GM12878 (cell line): Measurements from ENCODE around the gene PRIMPOL. TPM values are rescaled to one million over a fixed set of nuclear protein-coding genes. Genes with fewer than 3 reads are reported as not detected.

Experiments used
- ATAC-seq: fragments of 200-7000 bp; cut with Tn5 transposase; 3 replicates; pipeline ENCODE4 v1.9.1; 2020; ENCODE audit warnings: mild to moderate bottlenecking, moderate library complexity
- BruUV-seq: library from RNA; stranded (reverse); fragments of 400-500 nt; replicated peaks from 2 replicates; lab custom pipeline; 2021; lab: Mats Ljungman, UMichigan
- CTCF ChIA-PET: fragments of 300-600 bp; sonication (Branson Sonifier 250); formaldehyde crosslinking; extraction: SDS; loops from one replicate; lab custom pipeline; 2021; ENCODE audit warnings: inconsistent platforms; lab: Yijun Ruan, JAX
- POLR2A ChIA-PET: fragments of 350-600 bp; formaldehyde crosslinking; extraction: SDS; loops from one replicate; lab custom pipeline; 2021; ENCODE audit warnings: inconsistent platforms; lab: Charles Lee
- RAD21 ChIA-PET: fragments of 300-600 bp; sonication (Branson Sonifier 250); formaldehyde crosslinking; loops from one replicate; lab custom pipeline; 2023; ENCODE audit warnings: antibody characterized with exemption; ENCODE audit not compliant: unreplicated experiment; lab: Charles Lee
- SMC1A ChIA-PET: fragments of 300-600 bp; sonication (Branson Sonifier 250); formaldehyde crosslinking; loops from one replicate; lab custom pipeline; 2023; ENCODE audit not compliant: unreplicated experiment, uncharacterized antibody; lab: Charles Lee
- DNase-seq: peaks from one replicate; pipeline ENCODE4 v3.0.0-alpha.2; 2011; ENCODE audit warnings: low read depth, low spot score
- FAIRE-seq: peaks from 3 replicates; lab custom pipeline; 2011; peaks lifted over from hg19 to GRCh38; lab: Jason Lieb, UNC
- H2AFZ ChIP-seq: 2 replicates; pipeline ENCODE4 v1.6.0; 2011; ENCODE audit warnings: low read depth, low read length, control low read depth; ENCODE audit not compliant: control insufficient read depth
- H3K27ac ChIP-seq: 2 replicates; pipeline ENCODE4 v1.5.1; 2011; ENCODE audit warnings: control low read depth; ENCODE audit not compliant: control insufficient read depth, insufficient read depth
- H3K27me3 ChIP-seq, 2 experiments: replicated peaks in 1 of 2; 2 replicates each; pipeline versions ENCODE4 v1.6.0 to v1.6.1; 2011; ENCODE audit warnings: low read length in 1 of 2; ENCODE audit not compliant: control insufficient read depth in 2 of 2, insufficient read depth in 2 of 2
- H3K36me3 ChIP-seq, 2 experiments: 2 replicates each; pipeline ENCODE4 v1.5.1; 2011; ENCODE audit warnings: low read length in 1 of 2; ENCODE audit not compliant: control insufficient read depth in 2 of 2, insufficient read depth in 2 of 2
- H3K4me1 ChIP-seq: 2 replicates; pipeline ENCODE4 v1.6.1; 2011; ENCODE audit warnings: mild to moderate bottlenecking, low read length, moderate library complexity, mixed read lengths; ENCODE audit not compliant: control insufficient read depth, insufficient read depth
- H3K4me2 ChIP-seq: 2 replicates; pipeline ENCODE4 v1.6.0; 2011; ENCODE audit warnings: control low read depth; ENCODE audit not compliant: control insufficient read depth, insufficient read depth
- H3K4me3 ChIP-seq: fragments of 200-600 bp; sonication (generic); 2 replicates; pipeline ENCODE4 v1.5.1; 2016
- H3K79me2 ChIP-seq: 2 replicates; pipeline ENCODE4 v1.6.0; 2011; ENCODE audit warnings: low read length; ENCODE audit not compliant: control insufficient read depth, insufficient read depth
- H3K9ac ChIP-seq: 2 replicates; pipeline ENCODE4 v1.8.0; 2011; ENCODE audit warnings: low read length, control low read depth, mixed read lengths; ENCODE audit not compliant: control insufficient read depth, insufficient read depth
- H3K9me3 ChIP-seq: replicated peaks from 3 replicates; pipeline ENCODE4 v1.5.1; 2011; ENCODE audit warnings: mild to moderate bottlenecking, low read length; ENCODE audit not compliant: control insufficient read depth, insufficient read depth
- H4K20me1 ChIP-seq: 2 replicates; pipeline ENCODE4 v1.6.0; 2011; ENCODE audit not compliant: control insufficient read depth, insufficient read depth
- ASH2L ChIP-seq: fragments of 300-600, 200-600 bp; sonication (generic); IDR thresholded peaks from 2 replicates; pipeline ENCODE4 v1.6.1; 2017; ENCODE audit warnings: low read depth, mild to moderate bottlenecking, borderline replicate concordance
- ATF3 ChIP-seq: IDR thresholded peaks from 2 replicates; pipeline ENCODE4 v1.6.1; 2011; ENCODE audit warnings: low read depth, mild to moderate bottlenecking, low read length, moderate library complexity, borderline replicate concordance; ENCODE audit errors: extremely low read depth
- BCL3 ChIP-seq: IDR thresholded peaks from 2 replicates; pipeline ENCODE4 v1.6.1; 2011; ENCODE audit warnings: borderline replicate concordance, low read depth, mild to moderate bottlenecking, moderate library complexity, low read length; ENCODE audit not compliant: insufficient read depth, poor library complexity, severe bottlenecking
- CBX3 ChIP-seq: fragments of 200-600 bp; sonication (generic); IDR thresholded peaks from 2 replicates; pipeline ENCODE4 v1.6.1; 2016; ENCODE audit warnings: low read depth, borderline replicate concordance
- CBX5 ChIP-seq: sonication (generic); IDR thresholded peaks from 2 replicates; pipeline ENCODE4 v1.6.1; 2016; ENCODE audit warnings: low read depth, moderate library complexity, mild to moderate bottlenecking, inconsistent platforms
- CTCF ChIP-seq, 3 experiments: IDR thresholded peaks in 2 of 3; conservative IDR thresholded peaks in 1 of 3; 2 replicates each; pipeline ENCODE4 v1.5.1; 2011; ENCODE audit warnings: low read depth in 3 of 3, low read length in 3 of 3, mild to moderate bottlenecking in 3 of 3, control low read depth in 2 of 3, moderate library complexity in 2 of 3, inconsistent platforms in 1 of 3, mixed read lengths in 1 of 3; ENCODE audit not compliant: control insufficient read depth in 2 of 3, insufficient read depth in 1 of 3; ENCODE audit errors: extremely low read depth in 1 of 3
- FOS ChIP-seq: IDR thresholded peaks from 3 replicates; pipeline ENCODE4 v1.6.1; 2011; ENCODE audit warnings: borderline replicate concordance; ENCODE audit not compliant: insufficient read length; ENCODE audit errors: extremely low read depth
- HCFC1 ChIP-seq: fragments of 150-350 bp; IDR thresholded peaks from 2 replicates; pipeline ENCODE4 v1.6.1; 2014; ENCODE audit warnings: low read length
- LARP7 ChIP-seq: fragments of 450-650 bp; IDR thresholded peaks from 2 replicates; pipeline ENCODE4 v1.6.1; 2017; ENCODE audit warnings: mild to moderate bottlenecking
- MTA2 ChIP-seq: fragments of 450-650 bp; IDR thresholded peaks from 2 replicates; pipeline ENCODE4 v1.6.1; 2016; ENCODE audit warnings: low read depth, mild to moderate bottlenecking, moderate library complexity
- NKRF ChIP-seq: fragments of 450-650 bp; conservative IDR thresholded peaks from 2 replicates; pipeline ENCODE4 v1.6.1; 2017; ENCODE audit warnings: mild to moderate bottlenecking, moderate library complexity
- NR2C2 ChIP-seq: IDR thresholded peaks from 2 replicates; pipeline ENCODE4 v1.6.1; 2011; ENCODE audit warnings: borderline replicate concordance, low read depth; ENCODE audit not compliant: control insufficient read depth, insufficient read length
- RELA ChIP-seq: fragments of 450-650 bp; IDR thresholded peaks from 2 replicates; pipeline ENCODE4 v1.8.0; 2014; ENCODE audit warnings: borderline replicate concordance; ENCODE audit not compliant: partially characterized antibody
- SMC3 ChIP-seq: IDR thresholded peaks from 2 replicates; pipeline ENCODE4 v1.6.1; 2011; ENCODE audit warnings: low read length, improper control_type of control experiment, borderline replicate concordance
- TCF12 ChIP-seq: IDR thresholded peaks from 2 replicates; pipeline ENCODE4 v1.6.1; 2011; ENCODE audit warnings: low read depth, mild to moderate bottlenecking, low read length
- ZNF207 ChIP-seq: fragments of 450-650 bp; IDR thresholded peaks from 2 replicates; pipeline ENCODE4 v1.6.1; 2014; ENCODE audit warnings: antibody characterized with exemption, mild to moderate bottlenecking, borderline replicate concordance
- ZNF217 ChIP-seq: fragments of 450-650 bp; IDR thresholded peaks from 2 replicates; pipeline ENCODE4 v1.6.1; 2017; ENCODE audit warnings: antibody characterized with exemption, mild to moderate bottlenecking
- ZNF24 ChIP-seq: fragments of 450-650 bp; IDR thresholded peaks from 2 replicates; pipeline ENCODE4 v1.6.1; 2017; ENCODE audit warnings: antibody characterized with exemption, mild to moderate bottlenecking
- ZNF274 ChIP-seq: IDR thresholded peaks from one replicate; pipeline ENCODE4 v1.8.0; 2011; ENCODE audit not compliant: insufficient read length, insufficient read depth
- ZNF384 ChIP-seq: IDR thresholded peaks from 2 replicates; pipeline ENCODE4 v1.6.1; 2012; ENCODE audit warnings: low read depth, mild to moderate bottlenecking, low read length, improper control_type of control experiment, borderline replicate concordance
- WGBS: methylation state at CpG from one replicate; pipeline ENCODE4 v1.1.6; 2016; ENCODE audit warnings: low lambda C conversion rate; ENCODE audit not compliant: insufficient replicate concordance, insufficient coverage; ENCODE audit errors: missing lambda C conversion rate; 5-methylcytosine and 5-hydroxymethylcytosine counted together
- in situ Hi-C: fragments of 300-500 bp; cut with MboI; formaldehyde crosslinking; loops from 9 replicates; pipeline ENCODE4 v1.14.3; 2018; ENCODE audit warnings: mixed read lengths
- intact Hi-C: fragments of 100-400 bp; cut with micrococcal nuclease; formaldehyde crosslinking; loops from one replicate; pipeline ENCODE4 v1.14.2; 2022; ENCODE audit not compliant: unreplicated experiment
- polyA plus RNA-seq, 11 experiments: library from polyadenylated mRNA; depleted of rRNA in 4 of 11; unstranded in 6 of 11; stranded (reverse) in 5 of 11; fragments of >200 nt; fragmentation: Nextera tagmentation in 4 of 11; fragmentation: Illumina TruSeq in 1 of 11; extraction: Ambion mirVana in 4 of 11; extraction: Trizol in 1 of 11; gene quantifications; 1 replicate in 1 of 11; 2 replicates in 10 of 11; pipeline versions ENCODE4 v1.2.1 to v1.2.3, GENCODE V29; 2011 to 2016; ENCODE audit warnings: inconsistent platforms in 2 of 11, missing spikeins in 2 of 11, low read depth in 1 of 11
- total RNA-seq, 4 experiments: library from RNA; depleted of rRNA in 3 of 4; stranded (reverse); fragments of >200 nt in 3 of 4; fragmentation: Illumina TruSeq in 1 of 4; extraction: Trizol in 1 of 4; gene quantifications; 2 replicates each; pipeline versions ENCODE4 v1.2.1 to v1.2.3, GENCODE V29; 2013 to 2021

PRIMPOL gene
- total and polyA plus RNA-seq, 10 of the 15 experiments (the other 5 are each of a cell fraction or from before 2014, with no cell fraction given) = 10.6 to 23.7 (median 14.0) TPM

- ChIA-PET POLR2A (no interaction called here), SMC1A (no interaction called here), RAD21 (no interaction called here), CTCF (no interaction called here)
- Histone ChIP-seq H3K79me2 (no peaks in the 10 kb centered on the region), H3K27ac (no peak overlapping the region), H3K27me3 (no peaks in the 10 kb centered on the region), H3K4me2 (no peak overlapping the region), H3K9me3 (no peaks in the 10 kb centered on the region), H2AFZ (no peak overlapping the region), H4K20me1 (no peaks in the 10 kb centered on the region), H3K4me1 (no peaks in the 10 kb centered on the region), H3K36me3 (peaks cover 3 to 19% of the 10 kb centered on the region in 2 experiments; a peak in 3 of 4 replicates), H3K4me3 (no peak overlapping the region), H3K9ac (no peak overlapping the region)
- no TSS peak for BruUV-seq
- WGBS = 96% methylated on average over 7 of the region's 7 CpGs
- ATAC-seq (no peak), DNase-seq (no peak), FAIRE-seq (no peak)
- in situ Hi-C loops = no loop called here
- intact Hi-C loops = no loop called here
- TF ChIP-seq TCF12 (no peak), RELA (no peak), MTA2 (no peak), SMC3 (no peak), NKRF (no peak), ZNF274 (no peak), ZNF24 (no peak), ZNF217 (no peak), LARP7 (no peak), ZNF384 (no peak), HCFC1 (no peak), ZNF207 (no peak), FOS (no peak), NR2C2 (no peak), CBX3 (no peak), CBX5 (no peak), ASH2L (no peak), ATF3 (no peak), BCL3 (no peak), CTCF (IDR thresholded peaks at IDR 0.05 in 2 of 3, conservative IDR thresholded peaks at IDR 0.05 in 1 of 3; ENCODE audit: control insufficient read depth in 2 of 3, extremely low read depth in 1 of 3, insufficient read depth in 1 of 3, low read depth in 3 of 3, low read length in 3 of 3) (no peak)
These were observed 19.7 kb downstream of the PRIMPOL start for GRCh38 chr4:184669251-184669650.
